Measurements from ENCODE around the gene SRSF11. TPM values are rescaled to one million over a fixed set of nuclear protein-coding genes. Genes with fewer than 3 reads are reported as not detected.

The SRSF11 gene
- polyA plus RNA-seq, 1 donor from 2014 or later: 514 TPM

- no peaks in the 10 kb centered on the region for H3K9me3 ChIP-seq (ENCODE audit: low read length)
- H2AFZ ChIP-seq (ENCODE audit: low read depth, low read length): no peak overlapping the region
- TF ChIP-seq RAD21 (conservative IDR thresholded peaks at IDR 0.05) (no peak), SMC3 (conservative IDR thresholded peaks at IDR 0.05; ENCODE audit: poor library complexity) (no peak), EP300 (conservative IDR thresholded peaks at IDR 0.05; ENCODE audit: poor library complexity, severe bottlenecking) (no peak), POLR2AphosphoS5 (IDR thresholded peaks at IDR 0.05) (no peak), EZH2 (IDR thresholded peaks at IDR 0.05; ENCODE audit: borderline replicate concordance, insufficient read depth, low read length, poor library complexity, severe bottlenecking) (no peak), CTCF (IDR thresholded peaks at IDR 0.05; ENCODE audit: poor library complexity, severe bottlenecking) (no peak), TAF1 (IDR thresholded peaks at IDR 0.05; ENCODE audit: low read depth) (no peak), MXI1 (conservative IDR thresholded peaks at IDR 0.05; ENCODE audit: poor library complexity, severe bottlenecking) (no peak)
- TF ChIP-seq, protein P1, sequence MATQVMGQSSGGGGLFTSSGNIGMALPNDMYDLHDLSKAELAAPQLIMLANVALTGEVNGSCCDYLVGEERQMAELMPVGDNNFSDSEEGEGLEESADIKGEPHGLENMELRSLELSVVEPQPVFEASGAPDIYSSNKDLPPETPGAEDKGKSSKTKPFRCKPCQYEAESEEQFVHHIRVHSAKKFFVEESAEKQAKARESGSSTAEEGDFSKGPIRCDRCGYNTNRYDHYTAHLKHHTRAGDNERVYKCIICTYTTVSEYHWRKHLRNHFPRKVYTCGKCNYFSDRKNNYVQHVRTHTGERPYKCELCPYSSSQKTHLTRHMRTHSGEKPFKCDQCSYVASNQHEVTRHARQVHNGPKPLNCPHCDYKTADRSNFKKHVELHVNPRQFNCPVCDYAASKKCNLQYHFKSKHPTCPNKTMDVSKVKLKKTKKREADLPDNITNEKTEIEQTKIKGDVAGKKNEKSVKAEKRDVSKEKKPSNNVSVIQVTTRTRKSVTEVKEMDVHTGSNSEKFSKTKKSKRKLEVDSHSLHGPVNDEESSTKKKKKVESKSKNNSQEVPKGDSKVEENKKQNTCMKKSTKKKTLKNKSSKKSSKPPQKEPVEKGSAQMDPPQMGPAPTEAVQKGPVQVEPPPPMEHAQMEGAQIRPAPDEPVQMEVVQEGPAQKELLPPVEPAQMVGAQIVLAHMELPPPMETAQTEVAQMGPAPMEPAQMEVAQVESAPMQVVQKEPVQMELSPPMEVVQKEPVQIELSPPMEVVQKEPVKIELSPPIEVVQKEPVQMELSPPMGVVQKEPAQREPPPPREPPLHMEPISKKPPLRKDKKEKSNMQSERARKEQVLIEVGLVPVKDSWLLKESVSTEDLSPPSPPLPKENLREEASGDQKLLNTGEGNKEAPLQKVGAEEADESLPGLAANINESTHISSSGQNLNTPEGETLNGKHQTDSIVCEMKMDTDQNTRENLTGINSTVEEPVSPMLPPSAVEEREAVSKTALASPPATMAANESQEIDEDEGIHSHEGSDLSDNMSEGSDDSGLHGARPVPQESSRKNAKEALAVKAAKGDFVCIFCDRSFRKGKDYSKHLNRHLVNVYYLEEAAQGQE (IDR thresholded peaks at IDR 0.05; ENCODE audit: borderline replicate concordance): no peak
- H3K4me3 ChIP-seq (ENCODE audit: low read length): peak overlapping the region; percentile 88
- H3F3A ChIP-seq (ENCODE audit: insufficient read depth, low read length, poor library complexity, severe bottlenecking): no peaks in the 10 kb centered on the region
- no peaks in the 10 kb centered on the region for H3K36me3 ChIP-seq (ENCODE audit: insufficient read depth, low read length)
- no peak overlapping the region for H3K9ac ChIP-seq (ENCODE audit: low read length)
- H3K4me2 ChIP-seq (ENCODE audit: low read length): no peak overlapping the region
- peaks cover 93% of the 10 kb centered on the region for H3K79me2 ChIP-seq (replicated peaks; ENCODE audit: insufficient read depth, low read length)
- no peak overlapping the region for H3K27ac ChIP-seq (ENCODE audit: low read length)
- H4K20me1 ChIP-seq (ENCODE audit: insufficient read depth): no peaks in the 10 kb centered on the region
- no peaks in the 10 kb centered on the region for H3K9me2 ChIP-seq (ENCODE audit: insufficient read depth, low read length)
- no peaks in the 10 kb centered on the region for H3K27me3 ChIP-seq (ENCODE audit: insufficient read depth, low read depth, low read length)
Measured at GRCh38 chr1:70207492-70207891, 13.7 kb upstream of the SRSF11 start.

DNA sequence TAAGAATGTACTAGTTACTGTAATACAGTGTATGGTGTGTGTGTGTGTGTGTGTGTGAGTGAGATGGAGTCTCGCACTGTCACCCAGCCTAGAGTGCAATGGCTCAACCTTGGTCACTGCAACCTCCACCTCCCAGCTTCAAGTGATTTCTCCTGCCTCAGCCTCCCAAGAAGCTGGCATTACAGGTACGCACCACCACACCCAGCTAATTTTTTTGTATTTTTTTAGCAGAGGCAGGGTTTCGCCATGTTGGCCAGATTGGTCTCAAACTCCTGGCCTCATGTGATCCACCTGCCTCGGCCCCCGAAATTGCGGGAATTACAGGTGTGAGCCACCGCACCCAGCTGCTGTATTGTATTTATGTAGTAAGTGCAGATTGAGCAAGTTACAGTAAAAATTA lies 12.9 kb upstream of the SRSF11 start:
- H3K79me2 ChIP-seq (replicated peaks; ENCODE audit: insufficient read depth, low read length): peaks cover 92% of the 10 kb centered on the region
- no peaks in the 10 kb centered on the region for H3K36me3 ChIP-seq (ENCODE audit: insufficient read depth, low read length)
- H2AFZ ChIP-seq (ENCODE audit: low read depth, low read length): no peak overlapping the region

More for the DNA sequence above, 12.9 kb upstream of the SRSF11 start:
- no peaks in the 10 kb centered on the region for H3K27me3 ChIP-seq (ENCODE audit: insufficient read depth, low read depth, low read length)
- H3K9me2 ChIP-seq (ENCODE audit: insufficient read depth, low read length): no peaks in the 10 kb centered on the region
- TF ChIP-seq, protein P1 (IDR thresholded peaks at IDR 0.05; ENCODE audit: borderline replicate concordance): no peak
- TF ChIP-seq SMC3 (conservative IDR thresholded peaks at IDR 0.05; ENCODE audit: poor library complexity): no peak
- no peak for TF ChIP-seq TAF1 (IDR thresholded peaks at IDR 0.05; ENCODE audit: low read depth)
- TF ChIP-seq RAD21 (conservative IDR thresholded peaks at IDR 0.05): no peak
- TF ChIP-seq EP300 (conservative IDR thresholded peaks at IDR 0.05; ENCODE audit: poor library complexity, severe bottlenecking): no peak
- no peak for TF ChIP-seq CTCF (IDR thresholded peaks at IDR 0.05; ENCODE audit: poor library complexity, severe bottlenecking)
- TF ChIP-seq POLR2AphosphoS5 (IDR thresholded peaks at IDR 0.05): no peak
- no peak for TF ChIP-seq MXI1 (conservative IDR thresholded peaks at IDR 0.05; ENCODE audit: poor library complexity, severe bottlenecking)
- TF ChIP-seq EZH2 (IDR thresholded peaks at IDR 0.05; ENCODE audit: borderline replicate concordance, insufficient read depth, low read length, poor library complexity, severe bottlenecking): no peak
- H3K27ac ChIP-seq (ENCODE audit: low read length): no peak overlapping the region
- H3F3A ChIP-seq (ENCODE audit: insufficient read depth, low read length, poor library complexity, severe bottlenecking): no peaks in the 10 kb centered on the region
- no peak overlapping the region for H3K4me3 ChIP-seq (ENCODE audit: low read length)
- H4K20me1 ChIP-seq (ENCODE audit: insufficient read depth): no peaks in the 10 kb centered on the region
- no peaks in the 10 kb centered on the region for H3K9me3 ChIP-seq (ENCODE audit: low read length)
- H3K9ac ChIP-seq (ENCODE audit: low read length): no peak overlapping the region
- H3K4me2 ChIP-seq (ENCODE audit: low read length): no peak overlapping the region

Data from neural cell (in vitro differentiated cells).